ENCODE data around the gene GET3.

GRCh38 chr19:12764698-12765097 lies 27.4 kb downstream of the GET3 start:
- TF ChIP-seq FOS (IDR thresholded peaks at IDR 0.05; ENCODE audit: borderline replicate concordance, insufficient read depth, low read length) (no peak), EZH2 (IDR thresholded peaks at IDR 0.05; ENCODE audit: borderline replicate concordance, low read depth, low read length, severe bottlenecking) (no peak), POLR2A (IDR thresholded peaks at IDR 0.05; ENCODE audit: low read depth, low read length) (no peak), JUN (IDR thresholded peaks at IDR 0.05; ENCODE audit: borderline replicate concordance, insufficient read depth, insufficient read length, low read depth) (no peak), MYC (IDR thresholded peaks at IDR 0.05; ENCODE audit: low read depth, low read length) (no peak)
- TF ChIP-seq, protein P1, sequence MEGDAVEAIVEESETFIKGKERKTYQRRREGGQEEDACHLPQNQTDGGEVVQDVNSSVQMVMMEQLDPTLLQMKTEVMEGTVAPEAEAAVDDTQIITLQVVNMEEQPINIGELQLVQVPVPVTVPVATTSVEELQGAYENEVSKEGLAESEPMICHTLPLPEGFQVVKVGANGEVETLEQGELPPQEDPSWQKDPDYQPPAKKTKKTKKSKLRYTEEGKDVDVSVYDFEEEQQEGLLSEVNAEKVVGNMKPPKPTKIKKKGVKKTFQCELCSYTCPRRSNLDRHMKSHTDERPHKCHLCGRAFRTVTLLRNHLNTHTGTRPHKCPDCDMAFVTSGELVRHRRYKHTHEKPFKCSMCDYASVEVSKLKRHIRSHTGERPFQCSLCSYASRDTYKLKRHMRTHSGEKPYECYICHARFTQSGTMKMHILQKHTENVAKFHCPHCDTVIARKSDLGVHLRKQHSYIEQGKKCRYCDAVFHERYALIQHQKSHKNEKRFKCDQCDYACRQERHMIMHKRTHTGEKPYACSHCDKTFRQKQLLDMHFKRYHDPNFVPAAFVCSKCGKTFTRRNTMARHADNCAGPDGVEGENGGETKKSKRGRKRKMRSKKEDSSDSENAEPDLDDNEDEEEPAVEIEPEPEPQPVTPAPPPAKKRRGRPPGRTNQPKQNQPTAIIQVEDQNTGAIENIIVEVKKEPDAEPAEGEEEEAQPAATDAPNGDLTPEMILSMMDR (IDR thresholded peaks at IDR 0.05; ENCODE audit: extremely low read depth in 1 of 2, insufficient read depth in 1 of 2, low read depth in 1 of 2, low read length in 2 of 2), result no peak

Measured in endothelial cell of umbilical vein (primary cell).